Measurements from ENCODE around the gene MYO7B. TPM values are rescaled to one million over a fixed set of nuclear protein-coding genes. Genes with fewer than 3 reads are reported as not detected.
A peak's percentile ranks its signal among the peaks of the same experiment; 100 is the strongest.

The MYO7B gene
- 0.13 TPM in 2 replicates for total RNA-seq

- no peak for DNase-seq (ENCODE audit: low read depth in 2 of 2)
Observed at GRCh38 chr2:127535422-127535901, at the start of gene MYO7B. Gene MYO7B, plus strand, starts transcription at chr2:127535683. Its CDS starts 24,040 bp downstream, at chr2:127559723.

DNA sequence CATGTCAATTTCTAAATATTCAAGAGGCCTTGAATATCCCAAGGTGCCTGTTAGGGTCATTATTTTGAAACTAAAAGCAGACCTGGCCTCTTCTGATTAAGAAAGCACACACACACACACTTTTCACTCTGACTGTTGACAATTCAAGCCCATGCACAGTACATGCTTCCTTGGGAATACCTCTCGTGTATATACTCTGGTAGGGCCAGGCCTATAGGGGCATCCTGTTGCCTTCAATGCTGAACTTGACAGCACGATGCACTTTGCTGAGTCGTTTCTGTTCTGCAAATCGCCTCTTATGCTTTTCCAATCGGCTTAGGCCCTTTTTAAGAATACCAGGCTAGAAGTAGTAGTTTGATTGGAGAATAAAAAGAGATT is 49.8 kb upstream of the MYO7B start:
- DNase-seq (ENCODE audit: low read depth in 2 of 2): no peak

DNA sequence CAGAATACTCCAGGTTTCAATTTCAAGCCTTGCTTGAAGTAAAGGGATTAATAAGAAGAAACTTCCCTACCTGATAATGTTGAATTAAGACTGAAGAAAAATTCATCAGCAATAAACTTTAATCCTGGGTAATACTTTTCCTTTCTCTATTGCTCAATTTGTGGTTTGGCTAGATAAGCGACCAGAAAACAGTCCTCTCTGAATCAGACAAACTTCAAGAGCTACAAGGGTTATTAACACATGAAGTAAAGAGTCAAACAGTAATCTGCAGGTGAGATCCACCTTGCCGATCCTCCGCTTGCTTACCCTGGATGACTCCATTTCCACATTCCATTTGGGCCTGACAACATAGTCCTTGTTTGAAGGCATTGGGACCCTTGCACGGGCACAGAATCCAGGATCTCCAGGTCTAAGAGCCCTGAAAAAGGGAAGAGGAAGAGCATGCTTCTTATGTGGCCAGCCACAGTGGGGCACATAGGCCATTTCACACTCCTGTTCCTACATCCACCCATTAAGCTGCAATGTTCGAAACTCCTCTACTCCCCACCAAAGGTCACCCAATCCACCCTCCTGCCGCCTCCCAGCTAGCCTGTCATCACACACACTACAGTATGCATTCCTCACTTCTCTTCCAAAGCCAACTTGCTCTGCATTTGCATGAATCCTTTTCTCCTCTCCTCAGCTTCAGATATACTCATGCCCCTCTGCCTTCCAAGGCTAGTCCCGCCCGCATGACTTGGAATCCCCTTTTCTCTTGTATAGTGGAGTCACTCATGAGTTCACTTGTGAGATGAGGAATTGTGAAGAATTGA is 49.0 kb upstream of the MYO7B start:
- no peak for DNase-seq (ENCODE audit: low read depth in 2 of 2)

- no peak for DNase-seq (ENCODE audit: low read depth in 2 of 2)
Observed at GRCh38 chr2:127490283-127490682, 45.2 kb upstream of the MYO7B start.

DNA sequence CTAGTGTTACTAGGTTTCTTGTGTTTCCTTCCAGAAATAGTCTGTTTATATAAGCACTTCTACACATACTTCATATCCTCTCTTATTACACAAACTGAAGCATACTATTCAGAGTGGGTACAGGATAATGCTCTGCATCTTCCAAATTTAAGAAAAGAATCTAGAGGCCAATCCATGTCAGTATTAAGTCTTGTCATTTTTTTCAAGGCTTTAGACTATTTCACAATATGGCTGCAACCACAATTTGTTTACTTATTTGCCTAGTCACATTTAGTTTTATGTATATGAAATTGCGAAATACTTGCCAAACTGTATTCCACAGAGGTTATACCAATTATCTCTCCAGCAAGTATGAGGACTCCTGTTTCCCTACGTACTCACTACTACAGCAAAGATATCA is 37.1 kb upstream of the MYO7B start:
- no peak for DNase-seq (ENCODE audit: low read depth in 2 of 2)

GRCh38 chr2:127503491-127503890 is 32.0 kb upstream of the MYO7B start:
- DNase-seq (ENCODE audit: low read depth in 2 of 2): no peak

- DNase-seq (ENCODE audit: low read depth in 2 of 2): no peak
Observed at GRCh38 chr2:127504552-127505430, 30.7 kb upstream of the MYO7B start.

DNA sequence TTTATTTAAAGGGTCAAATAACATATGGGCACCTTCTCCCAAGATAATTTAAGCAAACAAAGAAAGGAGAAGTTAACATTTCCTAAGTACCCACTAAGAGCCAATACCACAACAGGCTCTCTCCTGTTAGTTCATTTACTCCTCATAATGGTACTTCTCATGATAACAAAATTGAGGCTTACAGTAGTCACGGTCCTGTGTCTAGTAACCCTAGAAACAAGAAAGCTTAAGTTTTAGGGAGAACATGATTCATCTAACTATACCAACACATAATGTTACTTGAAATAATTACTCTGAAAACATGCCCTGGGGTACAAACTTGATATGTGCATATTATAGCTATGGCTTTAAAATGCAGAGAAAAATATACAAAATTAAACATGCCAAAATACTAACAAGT is 29.0 kb upstream of the MYO7B start:
- DNase-seq (ENCODE audit: low read depth in 2 of 2): no peak

- no peak for DNase-seq (ENCODE audit: low read depth in 2 of 2)
Observed at GRCh38 chr2:127508023-127508630, 27.4 kb upstream of the MYO7B start.

DNA sequence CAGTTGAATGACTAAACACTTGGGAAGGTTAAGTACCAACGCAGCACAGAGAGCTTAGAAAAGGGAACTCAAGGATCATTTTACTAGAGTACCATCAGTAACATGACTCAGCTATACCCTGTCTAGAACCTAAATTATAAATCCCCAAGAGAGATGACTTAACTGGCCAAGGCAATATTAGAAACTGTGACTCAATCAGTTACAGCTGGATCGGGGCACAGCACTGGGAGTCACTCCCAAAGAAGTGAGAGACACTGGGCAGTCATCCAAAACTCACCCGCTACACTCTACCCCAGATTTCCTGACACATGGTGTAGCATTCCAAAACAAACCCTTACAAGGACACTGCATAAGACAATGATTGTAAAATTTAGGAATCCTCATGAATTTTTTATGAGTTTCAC is 26.9 kb upstream of the MYO7B start:
- DNase-seq (ENCODE audit: low read depth in 2 of 2): peak; percentile 53 to 94

DNA sequence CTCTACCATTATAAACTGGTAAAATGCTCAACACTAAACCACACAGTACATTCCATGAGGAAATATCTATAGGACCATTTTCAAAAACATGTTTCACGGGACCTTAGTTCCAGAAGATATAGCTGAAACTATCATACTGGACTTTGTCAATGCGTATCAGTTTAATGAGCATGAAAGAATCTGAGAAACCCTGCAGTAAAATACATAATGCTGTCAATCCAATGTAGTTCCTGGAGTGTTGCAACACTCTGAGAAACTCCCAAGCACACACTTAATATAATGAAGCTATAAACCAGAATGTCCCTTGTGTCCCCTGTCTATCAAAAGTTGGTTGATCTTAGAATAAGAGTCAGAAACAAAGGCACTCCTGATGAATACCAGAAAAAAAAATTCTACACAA is 25.4 kb upstream of the MYO7B start:
- DNase-seq (ENCODE audit: low read depth in 2 of 2): no peak

DNA sequence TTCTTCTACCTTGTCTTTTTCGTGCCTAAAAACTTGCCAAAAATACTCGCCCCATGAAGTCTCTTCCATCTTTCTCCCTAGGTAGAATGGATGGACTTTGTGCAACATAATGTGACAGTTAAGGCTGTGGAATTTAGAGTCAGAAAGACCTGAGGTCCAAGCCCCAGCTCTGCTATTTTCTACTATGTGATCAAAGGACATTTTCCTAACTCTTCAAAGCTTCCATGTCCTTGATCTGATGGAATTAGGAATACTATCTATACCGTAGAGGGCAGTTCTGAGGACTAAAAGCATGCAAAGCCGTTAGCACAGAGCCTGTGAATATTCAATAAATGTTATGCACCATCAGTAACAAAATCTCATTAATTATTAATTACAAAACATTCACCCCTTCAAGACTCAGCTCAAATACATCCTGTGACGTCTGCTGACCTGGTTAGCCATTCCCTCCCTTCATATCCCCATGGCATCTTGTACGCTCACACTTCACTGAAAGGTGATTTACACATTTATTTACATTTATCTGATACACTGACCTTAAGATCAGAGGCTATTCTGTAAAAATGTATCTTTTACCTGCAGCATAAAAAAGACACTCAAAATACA is 24.3 kb upstream of the MYO7B start:
- DNase-seq (ENCODE audit: low read depth in 2 of 2): no peak

DNA sequence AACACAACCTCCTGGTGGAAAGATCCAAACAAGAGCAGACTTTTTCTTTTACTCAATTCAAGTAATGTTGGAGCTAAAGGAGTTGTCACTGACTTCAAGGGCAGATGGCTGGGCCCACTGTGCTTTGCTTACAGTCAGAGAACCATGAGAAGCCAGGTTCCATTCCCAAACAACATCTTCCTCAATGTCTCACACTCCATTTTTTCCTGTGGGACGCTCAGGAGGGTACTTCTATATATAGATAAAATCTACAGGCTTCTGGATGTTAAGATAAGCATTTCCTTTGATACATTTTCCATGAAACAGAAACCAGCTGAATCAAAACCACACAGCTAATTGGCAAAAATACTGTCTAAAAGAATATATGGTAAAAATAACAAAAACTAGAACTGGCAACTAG is 23.6 kb upstream of the MYO7B start:
- DNase-seq (ENCODE audit: low read depth in 2 of 2): peak in 1 of 2 donors; percentile 44

DNA sequence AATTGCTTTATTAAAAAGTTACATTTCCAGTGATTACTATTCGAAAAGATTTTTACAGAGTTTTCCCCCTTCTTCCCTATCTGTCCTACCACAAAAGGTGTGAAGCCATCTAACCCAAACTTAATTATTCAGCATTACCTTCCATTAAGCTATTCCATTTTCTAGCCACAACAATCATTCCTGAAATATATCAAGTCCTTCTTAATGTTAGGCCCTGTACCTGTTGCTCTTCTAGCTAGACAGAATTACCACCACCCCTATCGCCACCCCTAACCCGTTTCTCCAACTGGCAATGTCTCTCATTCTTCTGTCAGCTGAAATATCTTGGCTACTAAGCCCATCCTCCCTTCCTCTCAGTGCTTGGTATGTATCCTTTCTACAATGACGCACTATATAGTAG is 23.1 kb upstream of the MYO7B start:
- no peak for DNase-seq (ENCODE audit: low read depth in 2 of 2)

GRCh38 chr2:127514076-127514475 is 21.4 kb upstream of the MYO7B start:
- DNase-seq (ENCODE audit: low read depth in 2 of 2): no peak

- DNase-seq (ENCODE audit: low read depth in 2 of 2): no peak
Observed at GRCh38 chr2:127514485-127514884, 21.0 kb upstream of the MYO7B start.

- DNase-seq (ENCODE audit: low read depth in 2 of 2): no peak
Observed at GRCh38 chr2:127515383-127515915, 20.0 kb upstream of the MYO7B start.

GRCh38 chr2:127516041-127516762 is 19.3 kb upstream of the MYO7B start:
- no peak for DNase-seq (ENCODE audit: low read depth in 2 of 2)

DNA sequence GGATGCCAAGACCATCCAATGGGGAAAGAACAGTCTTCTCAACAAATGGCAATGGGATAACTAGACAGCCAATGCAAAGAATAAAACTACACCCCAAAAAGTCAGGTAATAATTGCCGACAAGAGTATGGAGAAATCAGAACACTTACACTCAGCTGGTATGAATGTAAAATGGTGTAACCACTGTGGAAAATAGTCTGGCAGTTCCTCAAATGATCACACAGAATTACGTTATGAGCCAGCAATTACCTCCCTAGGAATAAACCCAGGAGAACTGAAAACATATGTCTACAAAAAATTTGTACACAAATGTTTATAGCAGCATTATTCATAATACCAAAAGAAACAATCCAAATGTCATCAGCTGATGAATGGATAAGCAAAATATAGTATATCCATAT is 18.0 kb upstream of the MYO7B start:
- no peak for DNase-seq (ENCODE audit: low read depth in 2 of 2)

DNA sequence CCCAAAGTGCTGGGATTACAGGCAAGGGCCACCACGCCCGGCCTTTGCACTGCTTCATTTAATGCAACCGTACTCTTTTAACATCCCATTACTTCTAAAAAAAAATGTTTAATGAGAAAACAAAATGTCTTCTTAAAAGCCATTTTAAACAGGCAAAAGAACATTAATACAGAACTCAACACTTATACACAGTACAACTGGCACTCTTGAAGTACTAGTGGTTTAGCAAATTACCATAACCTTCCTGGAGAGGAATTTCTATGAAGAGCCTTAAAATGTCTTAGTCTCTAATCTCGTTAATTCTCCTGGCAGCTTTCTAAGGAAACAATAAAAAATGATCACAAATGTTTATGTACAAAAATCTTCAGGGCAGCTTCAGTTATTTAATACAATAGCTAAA is 15.1 kb upstream of the MYO7B start:
- DNase-seq (ENCODE audit: low read depth in 2 of 2): no peak
